GM19468 (cell line): ENCODE measurements around the gene STMP1.
"Not testable (repeated sequence)": the region's sequence is repeated elsewhere in the genome, so short reads cannot be mapped to it uniquely, and the experiment has no call there.

Source experiments
- ATAC-seq: cut with Tn5 transposase; IDR thresholded peaks from one replicate; pipeline ENCODE4 v1.9.1; 2021; ENCODE audit warnings: mild to moderate bottlenecking, moderate library complexity, moderate number of reproducible peaks; ENCODE audit not compliant: unreplicated experiment; ENCODE audit errors: extremely low read depth

STMP1 gene

GRCh38 chr7:135662123-135662372, 266 bp upstream of the STMP1 start:
- no peak for ATAC-seq

GRCh38 chr7:135664046-135664589, 1.8 kb downstream of the STMP1 start:
- ATAC-seq, result no peak

GRCh38 chr7:135665042-135665441, 2.7 kb downstream of the STMP1 start:
- ATAC-seq, result no peak

- no peak for ATAC-seq
Observed at GRCh38 chr7:135666156-135666555, 3.8 kb downstream of the STMP1 start.

GRCh38 chr7:135666846-135667245, 4.5 kb downstream of the STMP1 start:
- no peak for ATAC-seq

GRCh38 chr7:135667626-135668025, 5.3 kb downstream of the STMP1 start:
- ATAC-seq, result not testable (repeated sequence)

- ATAC-seq, result not testable (repeated sequence)
Observed at GRCh38 chr7:135668852-135669395, 6.6 kb downstream of the STMP1 start.

GRCh38 chr7:135669774-135670173, 7.5 kb downstream of the STMP1 start:
- no peak for ATAC-seq

- no peak for ATAC-seq
Observed at GRCh38 chr7:135670179-135670578, 7.9 kb downstream of the STMP1 start.

- peak; percentile 59 for ATAC-seq
Observed at GRCh38 chr7:135672560-135673359, 10.4 kb downstream of the STMP1 start.

GRCh38 chr7:135673360-135673706, 11.0 kb downstream of the STMP1 start:
- no peak for ATAC-seq

- ATAC-seq, result no peak
Observed at GRCh38 chr7:135678612-135679575, 16.6 kb downstream of the STMP1 start.

GRCh38 chr7:135681762-135682161, 19.4 kb downstream of the STMP1 start:
- ATAC-seq, result no peak

GRCh38 chr7:135682191-135682590, 19.9 kb downstream of the STMP1 start:
- no peak for ATAC-seq

GRCh38 chr7:135683609-135684008, 21.3 kb downstream of the STMP1 start:
- no peak for ATAC-seq

- ATAC-seq, result no peak
Observed at GRCh38 chr7:135684136-135684535, 21.8 kb downstream of the STMP1 start.

- ATAC-seq, result no peak
Observed at GRCh38 chr7:135684699-135685098, 22.4 kb downstream of the STMP1 start.

GRCh38 chr7:135685306-135686084, 23.2 kb downstream of the STMP1 start:
- ATAC-seq, result no peak

- no peak for ATAC-seq
Observed at GRCh38 chr7:135687466-135687865, 25.2 kb downstream of the STMP1 start.

GRCh38 chr7:135690566-135690965, 28.3 kb downstream of the STMP1 start:
- ATAC-seq, result no peak
